SK-N-SH (cell line): ENCODE measurements around the gene UQCRHL. TPM values are rescaled to one million over a fixed set of nuclear protein-coding genes. Genes with fewer than 3 reads are reported as not detected.

Experiments
- CTCF ChIA-PET: fragments of 300-600, 350-600 bp; formaldehyde crosslinking; extraction: SDS; loops from one replicate; lab custom pipeline; 2021; lab: Yijun Ruan, JAX
- POLR2A ChIA-PET: fragments of 350-600 bp; sonication (Branson Sonifier 250); formaldehyde crosslinking; extraction: SDS; loops from one replicate; lab custom pipeline; 2020; ENCODE audit warnings: antibody characterized with exemption, inconsistent platforms; lab: Yijun Ruan, JAX
- DNase-seq: peaks from one replicate; pipeline ENCODE4 v3.0.0; 2012
- H2AFZ ChIP-seq: fragments of 200-600 bp; sonication (generic); 2 replicates; pipeline ENCODE4 v1.8.1; 2016; ENCODE audit warnings: antibody characterized with exemption, mild to moderate bottlenecking, low read depth
- H3F3A ChIP-seq: fragments of 200-600 bp; sonication (generic); replicated peaks from 2 replicates; pipeline ENCODE3; 2016; ENCODE audit warnings: antibody characterized with exemption, mild to moderate bottlenecking; ENCODE audit not compliant: insufficient read depth
- H3K27ac ChIP-seq, 2 experiments: fragments of 200-500 bp in 1 of 2; fragments of 200-600 bp in 1 of 2; sonication (Bioruptor generic) in 1 of 2; sonication (generic), shearing (Covaris generic) in 1 of 2; 2 replicates each; pipeline versions ENCODE4 v1.5.1 to v1.6.1; 2014 to 2016; ENCODE audit warnings: low read depth in 2 of 2, inconsistent platforms in 1 of 2, low read length in 1 of 2, mild to moderate bottlenecking in 1 of 2, mixed read lengths in 1 of 2
- H3K27me3 ChIP-seq: fragments of 200-600 bp; sonication (generic), shearing (Covaris generic); 2 replicates; pipeline ENCODE4 v1.6.1; 2016; ENCODE audit warnings: mixed run types; ENCODE audit not compliant: insufficient read depth
- H3K36me3 ChIP-seq, 2 experiments: fragments of 200-500 bp in 1 of 2; fragments of 200-600 bp in 1 of 2; sonication (Bioruptor generic) in 1 of 2; sonication (generic) in 1 of 2; replicated peaks in 1 of 2; 2 replicates each; pipeline versions ENCODE3 to v1.5.1; 2014 to 2016; ENCODE audit warnings: low read length in 1 of 2, mild to moderate bottlenecking in 1 of 2; ENCODE audit not compliant: insufficient read depth in 2 of 2, control insufficient read depth in 1 of 2
- H3K4me1 ChIP-seq, 2 experiments: fragments of 200-500 bp in 1 of 2; fragments of 200-600 bp in 1 of 2; sonication (Bioruptor generic) in 1 of 2; sonication (generic), shearing (Covaris generic) in 1 of 2; 2 replicates each; pipeline versions ENCODE4 v1.5.1 to v1.6.1; 2014 to 2016; ENCODE audit warnings: low read depth in 1 of 2, low read length in 1 of 2, mixed run types in 1 of 2; ENCODE audit not compliant: insufficient read depth in 2 of 2, control insufficient read depth in 1 of 2
- H3K4me2 ChIP-seq: fragments of 200-600 bp; sonication (generic), shearing (Covaris generic); 2 replicates; pipeline ENCODE4 v1.6.1; 2017; ENCODE audit warnings: mixed run types
- H3K4me3 ChIP-seq, 2 experiments: fragments of 200-500 bp in 1 of 2; fragments of 200-600 bp in 1 of 2; sonication (Bioruptor generic) in 1 of 2; sonication (generic), shearing (Covaris generic) in 1 of 2; 2 replicates each; pipeline versions ENCODE4 v1.5.1 to v1.8.1; 2014 to 2016; ENCODE audit warnings: low read depth in 2 of 2, inconsistent platforms in 1 of 2, low read length in 1 of 2, mild to moderate bottlenecking in 1 of 2, mixed read lengths in 1 of 2, moderate library complexity in 1 of 2
- H3K79me2 ChIP-seq: fragments of 200-600 bp; sonication (generic); 2 replicates; pipeline ENCODE4 v1.8.1; 2017; ENCODE audit warnings: mild to moderate bottlenecking; ENCODE audit not compliant: insufficient read depth
- H3K9ac ChIP-seq: fragments of 200-600 bp; sonication (generic); 2 replicates; pipeline ENCODE4 v1.6.1; 2017; ENCODE audit warnings: mixed run types
- H3K9me2 ChIP-seq: fragments of 200-600 bp; sonication (generic); 2 replicates; pipeline ENCODE4 v1.6.1; 2017; ENCODE audit warnings: mixed run types
- H3K9me3 ChIP-seq: fragments of 200-600 bp; sonication (generic); 2 replicates; pipeline ENCODE4 v1.6.1; 2017; ENCODE audit warnings: mixed run types, mild to moderate bottlenecking, moderate library complexity
- H4K20me1 ChIP-seq: fragments of 200-600 bp; sonication (generic); 2 replicates; pipeline ENCODE4 v1.6.1; 2017; ENCODE audit warnings: mild to moderate bottlenecking, mixed run types; ENCODE audit not compliant: insufficient read depth
- CTCF ChIP-seq: fragments of 200-600 bp; sonication (generic); IDR thresholded peaks from 2 replicates; pipeline ENCODE4 v1.6.1; 2017; ENCODE audit warnings: antibody characterized with exemption, mild to moderate bottlenecking, moderate library complexity
- EP300 ChIP-seq, 2 experiments: IDR thresholded peaks; 2 replicates each; pipeline versions ENCODE4 v1.4.0 to v1.6.1; 2012; ENCODE audit warnings: borderline replicate concordance in 1 of 2, low read depth in 1 of 2, low read length in 1 of 2
- FOSL2 ChIP-seq: IDR thresholded peaks from 2 replicates; pipeline ENCODE4 v1.4.0; 2012; ENCODE audit warnings: low read depth, mild to moderate bottlenecking, moderate library complexity, borderline replicate concordance
- FOXJ3 ChIP-seq: sonication (generic); formaldehyde crosslinking; IDR thresholded peaks from 2 replicates; pipeline ENCODE4 v1.5.1; 2020; ENCODE audit warnings: mild to moderate bottlenecking, missing genetic modification reagents
- FOXM1 ChIP-seq: IDR thresholded peaks from 2 replicates; pipeline ENCODE4 v1.4.0; 2012; ENCODE audit warnings: low read depth, mild to moderate bottlenecking
- GABPA ChIP-seq: IDR thresholded peaks from 2 replicates; pipeline ENCODE4 v1.4.0; 2012; ENCODE audit warnings: low read depth, mild to moderate bottlenecking
- JUND ChIP-seq: IDR thresholded peaks from 2 replicates; pipeline ENCODE4 v1.4.0; 2012
- MAX ChIP-seq: IDR thresholded peaks from 2 replicates; pipeline ENCODE4 v1.4.0; 2012; ENCODE audit warnings: low read depth
- NFIC ChIP-seq: IDR thresholded peaks from 2 replicates; pipeline ENCODE4 v1.4.0; 2012; ENCODE audit warnings: borderline replicate concordance
- NRF1 ChIP-seq: IDR thresholded peaks from 2 replicates; pipeline ENCODE4 v1.6.1; 2012; ENCODE audit warnings: low read depth, mild to moderate bottlenecking, low read length
- PBX3 ChIP-seq: IDR thresholded peaks from 2 replicates; pipeline ENCODE4; 2012
- POLR2AphosphoS5 ChIP-seq: IDR thresholded peaks from 2 replicates; pipeline ENCODE4 v1.6.1; 2012; ENCODE audit warnings: low read depth, low read length
- RAD21 ChIP-seq: IDR thresholded peaks from 2 replicates; pipeline ENCODE4 v1.6.1; 2012; ENCODE audit warnings: mild to moderate bottlenecking, low read length
- RCOR1 ChIP-seq: fragments of 150-350 bp; IDR thresholded peaks from 2 replicates; pipeline ENCODE4 v1.6.1; 2017; ENCODE audit warnings: antibody characterized with exemption, low read length
- USF1 ChIP-seq: IDR thresholded peaks from 2 replicates; pipeline ENCODE4 v1.4.0; 2012; ENCODE audit warnings: low read depth, borderline replicate concordance
- WGBS: methylation state at CpG from one replicate; pipeline ENCODE4 v1.1.6; 2017; ENCODE audit warnings: low lambda C conversion rate; 5-methylcytosine and 5-hydroxymethylcytosine counted together
- polyA plus RNA-seq, 3 experiments: library from polyadenylated mRNA; depleted of rRNA; stranded (reverse); fragments of >200 nt; gene quantifications; 2 replicates each; pipeline ENCODE4 v1.2.3, GENCODE V29; 2012
- TF ChIP-seq, protein P1 (sequence below): fragments of 150-350 bp; IDR thresholded peaks from 2 replicates; pipeline ENCODE4 v1.6.1; 2017; ENCODE audit warnings: antibody characterized with exemption, low read length, low read depth, borderline replicate concordance

The UQCRHL gene
- polyA plus RNA-seq, 1 of the 3 experiments (the other 2 are of a cell fraction): 2.8 TPM

DNA sequence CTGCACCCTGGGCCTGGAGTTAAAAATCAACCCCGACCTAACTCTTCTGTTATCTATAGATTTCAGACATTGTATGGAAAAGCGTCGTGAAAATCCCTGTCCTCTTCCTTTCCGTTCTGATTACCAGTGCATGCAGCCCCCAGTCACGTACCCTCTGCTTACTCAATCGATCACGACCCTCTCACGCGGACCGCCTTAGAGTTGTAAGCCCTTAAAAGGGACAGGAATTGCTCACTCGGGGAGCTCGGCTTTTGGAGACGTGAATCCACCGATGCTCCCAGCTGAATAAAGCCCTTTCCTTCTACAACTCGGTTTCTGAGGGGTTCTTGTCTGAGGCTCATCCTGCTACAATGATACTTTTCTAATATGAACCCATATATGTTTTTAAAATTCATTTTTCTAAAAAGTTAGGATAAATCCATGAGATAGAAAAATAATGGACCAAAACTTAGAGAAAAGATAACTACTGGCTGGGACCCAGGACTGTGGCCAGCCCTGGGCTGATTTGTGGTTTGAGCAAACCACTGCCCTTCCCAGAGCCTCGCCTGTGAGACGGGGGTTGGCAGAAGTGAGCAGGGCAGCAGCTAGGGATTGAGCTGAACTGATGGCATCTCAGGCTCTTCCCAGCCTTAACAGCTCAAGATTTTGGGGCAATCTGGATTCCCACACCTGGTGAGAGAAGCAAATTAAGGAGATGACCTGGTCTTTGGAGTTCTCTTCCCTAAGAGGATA is 5.0 kb downstream of the UQCRHL start:
- WGBS: 85% methylated on average over 17 of the region's 17 CpGs
- Histone ChIP-seq H3K27me3 (no peaks in the 10 kb centered on the region), H3K36me3 (no peaks in the 10 kb centered on the region), H3K9me3 (no peaks in the 10 kb centered on the region), H3K27ac (peak overlapping the region in 1 of 2 experiments; percentile 97; a peak in 2 of 4 replicates), H3F3A (peaks cover 49% of the 10 kb centered on the region), H3K9me2 (no peaks in the 10 kb centered on the region), H3K9ac (no peak overlapping the region), H3K4me2 (0 out of 2 replicates have a peak overlapping the region, but pooled peaks have one; percentile 82), H2AFZ (no peak overlapping the region)
- ChIA-PET CTCF (interaction anchor here (0.6 to 7.3 kb wide), 10 partner anchors 9 to 254 kb away, joined by 3 to 58 read pairs (median 4); no protein-coding TSS in a partner anchor), POLR2A (no interaction called here)
- TF ChIP-seq USF1 (no peak), EP300 (IDR thresholded peaks at IDR 0.05; ENCODE audit: borderline replicate concordance in 1 of 2, low read depth in 1 of 2, low read length in 1 of 2) (no peak), MAX (0 out of 2 replicates have a peak, but pooled peaks have one; percentile 39), NFIC (peak; percentile 48; the same call in 1 of the 2 replicates), FOSL2 (no peak), RCOR1 (no peak)
- TF ChIP-seq, all 33 proteins: peak for 2
- no peak overlapping the region for H3K4me3 ChIP-seq
- H3K79me2 ChIP-seq: no peaks in the 10 kb centered on the region; the same call in 1 of the 2 replicates
- H4K20me1 ChIP-seq: no peaks in the 10 kb centered on the region
- DNase-seq: no peak
- H3K4me1 ChIP-seq: peaks cover 19 to 34% of the 10 kb centered on the region in 2 experiments; a peak in 3 of 4 replicates

GRCh38 chr1:15799928-15800835 is 7.3 kb downstream of the UQCRHL start:
- H3K27me3 ChIP-seq: no peaks in the 10 kb centered on the region
- TF ChIP-seq POLR2AphosphoS5 (peak; percentile 47; the same call in 1 of the 2 replicates), EP300 (IDR thresholded peaks at IDR 0.05; ENCODE audit: borderline replicate concordance in 1 of 2, low read depth in 1 of 2, low read length in 1 of 2) (peak; percentile 66 to 79; a peak in 2 of 4 replicates), PBX3 (peak; percentile 76), JUND (peak; percentile 59), CTCF (no peak), RAD21 (no peak), USF1 (no peak), GABPA (peak; percentile 39; the same call in 1 of the 2 replicates), FOXJ3 (CRISPR knock-in tag) (peak; percentile 55; the same call in 1 of the 2 replicates), NRF1 (no peak), FOXM1 (no peak), RCOR1 (peak; percentile 86)
- TF ChIP-seq, protein P1, sequence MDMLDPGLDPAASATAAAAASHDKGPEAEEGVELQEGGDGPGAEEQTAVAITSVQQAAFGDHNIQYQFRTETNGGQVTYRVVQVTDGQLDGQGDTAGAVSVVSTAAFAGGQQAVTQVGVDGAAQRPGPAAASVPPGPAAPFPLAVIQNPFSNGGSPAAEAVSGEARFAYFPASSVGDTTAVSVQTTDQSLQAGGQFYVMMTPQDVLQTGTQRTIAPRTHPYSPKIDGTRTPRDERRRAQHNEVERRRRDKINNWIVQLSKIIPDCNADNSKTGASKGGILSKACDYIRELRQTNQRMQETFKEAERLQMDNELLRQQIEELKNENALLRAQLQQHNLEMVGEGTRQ: no peak

More at GRCh38 chr1:15799928-15800835, 7.3 kb downstream of the UQCRHL start:
- Histone ChIP-seq H2AFZ (0 out of 2 replicates have a peak overlapping the region, but pooled peaks have one; percentile 32), H3K79me2 (no peaks in the 10 kb centered on the region; the same call in 1 of the 2 replicates), H3K4me2 (peak overlapping the region; percentile 82), H3K9me2 (no peaks in the 10 kb centered on the region), H3K9ac (peak overlapping the region; percentile 64), H3K36me3 (no peaks in the 10 kb centered on the region), H3K27ac (peak overlapping the region; percentile 24 to 97; a peak in 3 of 4 replicates), H3K4me1 (peaks cover 19 to 46% of the 10 kb centered on the region in 2 experiments; a peak in 3 of 4 replicates), H4K20me1 (no peaks in the 10 kb centered on the region), H3K4me3 (peak overlapping the region; percentile 18 to 57; a peak in 3 of 4 replicates), H3K9me3 (no peaks in the 10 kb centered on the region), H3F3A (peaks cover 71% of the 10 kb centered on the region)
- 12% methylated on average over 14 of the region's 22 CpGs for WGBS
- POLR2A ChIA-PET: interaction anchor here (0.5 kb wide), 1 partner anchor 34 kb away, joined by 5 read pairs; no protein-coding TSS in a partner anchor
- CTCF ChIA-PET: interaction anchor here (0.8 to 7.3 kb wide), 6 partner anchors 8 to 278 kb away, joined by 3 to 58 read pairs (median 7); no protein-coding TSS in a partner anchor
- peak; percentile 81 for DNase-seq
